22Rv1 (cell line): ENCODE measurements around the gene TAP2.

Source experiments
- H3K27ac ChIP-seq: fragments of 450-650 bp; 2 replicates; pipeline ENCODE4 v1.5.1; 2017
- ZFX ChIP-seq: fragments of 450-650 bp; IDR thresholded peaks from 2 replicates; pipeline ENCODE4 v1.6.1; 2017; ENCODE audit warnings: antibody characterized with exemption, borderline replicate concordance
- TF ChIP-seq, protein P1 (sequence below): fragments of 450-650 bp; IDR thresholded peaks from 2 replicates; pipeline ENCODE4 v1.5.1; 2017; ENCODE audit warnings: mild to moderate bottlenecking

TAP2 gene

DNA sequence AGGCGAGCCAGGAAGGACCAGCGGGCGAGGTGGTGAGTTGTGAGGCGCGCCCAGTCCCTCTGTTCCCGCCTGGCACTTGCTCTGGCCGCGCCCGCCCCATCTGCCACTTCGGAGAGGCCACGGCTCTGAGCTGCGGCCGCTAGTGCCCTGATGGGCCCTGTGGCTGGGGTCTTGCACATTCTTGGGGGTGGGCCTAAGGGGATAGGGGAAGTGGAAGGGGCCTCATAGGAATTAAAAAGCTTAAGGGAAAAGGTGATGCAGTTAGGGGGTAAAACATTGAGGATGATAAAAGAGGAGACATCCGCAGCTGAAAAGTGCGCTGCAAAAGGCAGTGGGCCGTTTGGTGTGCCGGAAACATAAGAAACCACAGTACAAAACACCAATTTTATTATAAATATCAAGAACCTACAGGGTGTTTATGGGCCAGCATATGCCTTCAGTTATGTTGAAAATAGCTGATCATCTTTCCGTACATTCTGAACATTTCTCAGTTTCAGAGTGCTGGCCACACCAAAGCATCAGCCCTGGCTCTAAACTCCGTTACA, 6.4 kb upstream of the TAP2 start:
- no peak overlapping the region for H3K27ac ChIP-seq
- TF ChIP-seq, protein P1, sequence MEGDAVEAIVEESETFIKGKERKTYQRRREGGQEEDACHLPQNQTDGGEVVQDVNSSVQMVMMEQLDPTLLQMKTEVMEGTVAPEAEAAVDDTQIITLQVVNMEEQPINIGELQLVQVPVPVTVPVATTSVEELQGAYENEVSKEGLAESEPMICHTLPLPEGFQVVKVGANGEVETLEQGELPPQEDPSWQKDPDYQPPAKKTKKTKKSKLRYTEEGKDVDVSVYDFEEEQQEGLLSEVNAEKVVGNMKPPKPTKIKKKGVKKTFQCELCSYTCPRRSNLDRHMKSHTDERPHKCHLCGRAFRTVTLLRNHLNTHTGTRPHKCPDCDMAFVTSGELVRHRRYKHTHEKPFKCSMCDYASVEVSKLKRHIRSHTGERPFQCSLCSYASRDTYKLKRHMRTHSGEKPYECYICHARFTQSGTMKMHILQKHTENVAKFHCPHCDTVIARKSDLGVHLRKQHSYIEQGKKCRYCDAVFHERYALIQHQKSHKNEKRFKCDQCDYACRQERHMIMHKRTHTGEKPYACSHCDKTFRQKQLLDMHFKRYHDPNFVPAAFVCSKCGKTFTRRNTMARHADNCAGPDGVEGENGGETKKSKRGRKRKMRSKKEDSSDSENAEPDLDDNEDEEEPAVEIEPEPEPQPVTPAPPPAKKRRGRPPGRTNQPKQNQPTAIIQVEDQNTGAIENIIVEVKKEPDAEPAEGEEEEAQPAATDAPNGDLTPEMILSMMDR = no peak
- no peak for TF ChIP-seq ZFX

DNA sequence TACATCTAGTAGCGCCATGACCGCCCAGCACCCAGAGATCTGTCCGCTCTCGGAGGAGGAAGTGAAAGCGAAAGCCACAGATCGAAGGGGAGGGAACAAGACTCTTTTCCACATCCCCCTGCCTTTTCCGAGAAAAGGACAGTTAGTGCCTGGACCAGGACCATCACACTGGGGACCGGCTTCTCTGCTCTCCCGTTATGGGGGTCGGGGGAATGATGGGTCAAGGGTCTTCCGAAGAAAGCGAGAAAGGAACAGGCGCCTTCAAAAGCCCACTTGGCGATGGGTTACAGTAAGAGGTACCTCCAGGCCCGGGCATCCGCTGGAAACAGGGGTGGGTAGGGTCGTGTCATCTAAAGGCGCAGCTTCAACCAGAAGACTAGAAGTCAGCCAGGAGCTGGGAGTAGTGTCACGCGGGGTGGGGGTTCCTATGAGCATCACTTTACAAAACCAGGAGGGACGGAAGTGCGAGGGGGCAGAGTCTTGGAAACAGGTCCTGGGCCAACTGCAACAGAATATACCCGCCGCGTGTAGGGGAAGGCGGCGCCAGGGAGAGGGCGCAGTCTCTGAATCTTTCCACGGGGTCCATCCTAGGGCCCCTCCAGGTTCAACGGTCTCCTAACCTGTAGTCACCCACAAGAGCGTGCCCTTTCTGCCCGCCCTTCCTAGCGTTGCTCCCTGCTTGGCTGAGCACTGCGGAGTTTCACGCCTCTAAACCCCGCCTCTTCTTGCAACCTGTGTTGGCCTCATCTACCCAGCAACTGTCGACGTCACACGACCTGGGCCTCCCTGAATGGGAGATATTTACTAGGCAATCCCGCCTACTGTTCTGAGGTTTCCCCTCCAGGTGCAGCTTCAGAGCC, 5.7 kb upstream of the TAP2 start, which contains the start of gene PSMB8:
Gene PSMB8 (minus strand): TSS at position 69 of the 860 bp plus-strand sequence. CDS start 51 bp downstream, at position 18.
- no peak for TF ChIP-seq ZFX
- TF ChIP-seq, protein P1 = peak; percentile 24
- H3K27ac ChIP-seq = no peak within 1 kb of the TSS

DNA sequence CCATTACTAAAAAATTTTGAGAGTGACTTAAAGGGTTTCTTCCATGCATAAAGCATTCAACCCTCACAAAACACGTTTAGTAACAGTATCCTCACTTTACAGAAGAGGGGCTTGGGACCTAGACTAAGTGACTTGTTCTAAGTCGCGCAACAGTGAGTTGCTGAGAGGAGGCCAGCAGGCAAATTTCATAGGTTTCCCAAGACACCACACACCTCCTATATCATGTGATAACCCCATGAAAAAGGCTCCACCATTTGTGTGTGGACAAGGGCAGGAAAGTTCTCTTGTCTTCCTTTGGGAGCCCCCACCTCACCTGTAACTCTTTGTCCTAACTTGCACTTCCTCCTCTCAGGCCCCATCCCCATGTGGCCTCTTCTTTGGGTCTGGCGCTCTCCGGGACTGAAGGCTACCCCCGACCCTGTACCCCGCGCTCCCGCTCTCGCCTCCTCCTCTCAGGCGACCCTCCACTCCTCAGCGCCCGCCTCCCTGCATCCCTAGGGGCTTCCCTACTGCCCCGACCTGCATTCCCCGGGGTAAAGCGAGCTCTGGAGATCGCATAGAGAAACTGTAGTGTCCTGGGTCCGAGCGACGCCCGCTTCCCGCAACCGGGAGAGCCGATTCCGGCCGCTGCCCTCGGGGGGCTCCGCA, 4.9 kb upstream of the TAP2 start:
- TF ChIP-seq, protein P1 = no peak
- TF ChIP-seq ZFX = no peak
- H3K27ac ChIP-seq = no peak overlapping the region

DNA sequence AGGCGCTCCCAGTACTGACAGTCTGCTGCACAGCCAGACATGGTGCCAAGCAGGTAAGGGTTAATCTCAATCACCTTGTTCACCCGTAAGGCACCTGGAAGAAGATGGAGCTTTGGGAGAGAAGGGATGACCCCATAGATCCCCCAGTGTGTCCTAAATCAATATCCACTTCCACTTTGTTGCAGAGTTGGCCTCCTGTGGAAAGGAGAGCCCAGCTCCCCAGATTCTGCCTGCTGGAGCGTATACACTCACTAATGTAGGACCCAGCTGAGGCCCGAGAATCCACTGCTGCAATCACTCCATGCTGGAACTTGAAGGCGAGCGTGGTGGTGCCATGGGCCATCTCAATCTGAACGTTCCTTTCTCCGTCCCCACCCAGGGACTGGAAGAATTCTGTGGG, 4.2 kb upstream of the TAP2 start:
- TF ChIP-seq, protein P1 = no peak
- no peak for TF ChIP-seq ZFX
- no peak overlapping the region for H3K27ac ChIP-seq

DNA sequence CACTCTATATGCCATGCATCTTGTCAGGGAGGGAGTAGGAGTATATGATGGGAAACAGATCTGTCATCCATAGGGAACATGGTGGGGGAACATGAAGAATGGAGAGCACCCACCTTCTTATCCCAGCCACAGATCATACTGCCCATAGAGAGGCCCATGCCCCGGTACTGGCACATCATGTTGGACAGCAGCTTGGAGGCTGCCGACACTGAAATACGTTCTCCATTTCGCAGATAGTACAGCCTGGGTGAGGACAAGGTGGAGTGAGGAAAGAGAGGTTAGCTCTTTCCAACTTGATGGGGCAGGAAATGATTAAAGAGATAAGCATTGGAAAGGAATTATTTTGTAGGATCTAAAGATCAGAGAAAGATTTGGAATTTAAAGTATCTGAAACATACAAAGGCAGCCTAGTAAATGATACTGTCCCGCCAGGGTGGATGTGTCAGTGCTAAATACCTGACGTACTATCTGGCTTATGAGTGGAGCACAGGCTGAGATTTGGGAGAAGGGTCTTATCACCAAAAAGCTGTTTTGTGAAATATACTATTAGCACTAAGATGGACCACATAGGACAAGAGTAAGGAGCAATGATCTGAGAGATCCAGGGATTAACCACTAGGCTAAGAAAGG, 3.6 kb upstream of the TAP2 start:
- no peak overlapping the region for H3K27ac ChIP-seq
- no peak for TF ChIP-seq ZFX
- TF ChIP-seq, protein P1 = no peak

DNA sequence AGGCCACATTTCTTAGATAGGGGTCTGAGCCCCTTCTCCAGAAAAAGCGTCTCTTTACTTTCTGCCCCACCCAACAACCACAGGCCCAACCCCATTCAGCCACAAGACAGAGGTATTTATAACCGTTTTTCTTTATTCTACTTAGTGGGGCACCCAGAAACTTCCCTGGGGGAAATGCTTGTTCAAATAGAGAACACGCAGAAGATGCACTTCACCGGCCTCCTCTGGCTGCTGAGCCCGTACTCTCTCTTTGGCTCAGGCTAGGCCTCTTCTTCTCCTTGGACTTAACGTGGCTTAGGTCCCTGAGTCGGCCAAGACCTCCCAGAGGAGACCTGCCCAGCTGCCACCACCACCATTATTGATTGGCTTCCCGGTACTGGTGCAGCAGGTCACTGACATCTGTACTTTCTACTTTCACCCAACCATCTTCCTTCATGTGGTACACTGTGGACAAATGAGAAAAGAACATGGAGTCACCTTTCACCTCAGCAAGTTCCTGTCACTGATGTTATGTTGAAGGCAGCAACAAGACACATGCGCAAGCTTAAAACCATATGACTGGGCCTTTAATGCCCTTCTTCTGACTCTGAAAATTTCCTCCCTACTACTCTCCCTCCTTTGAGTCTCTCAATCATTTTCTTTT, 2.2 kb upstream of the TAP2 start:
- TF ChIP-seq, protein P1 = no peak
- no peak overlapping the region for H3K27ac ChIP-seq
